Lung (tissue), 12 donors: ENCODE data around the gene INAFM2. TPM values are rescaled to one million over a fixed set of nuclear protein-coding genes. Genes with fewer than 3 reads are reported as not detected.
A peak's percentile ranks its signal among the peaks of the same experiment; 100 is the strongest.

Source experiments
- ATAC-seq: fragments of 200-7000 bp; cut with Tn5 transposase; one replicate; pipeline ENCODE4 v1.9.1; 2020; ENCODE audit warnings: moderate number of reproducible peaks; ENCODE audit not compliant: insufficient read depth, low FRiP score
- DNase-seq, 3 donors: peaks; one replicate each; pipeline ENCODE4 v3.0.0-alpha.2; 2013 to 2017
- H3K27ac ChIP-seq, 2 donors: one replicate each; pipeline ENCODE4 v1.5.1; 2013; ENCODE audit warnings: mild to moderate bottlenecking in 2 of 2, moderate library complexity in 2 of 2, control low read depth in 1 of 2, inconsistent platforms in 1 of 2, low read depth in 1 of 2, low read length in 1 of 2
- H3K27me3 ChIP-seq, 3 donors: one replicate each; pipeline ENCODE4 v1.5.1; 2013; ENCODE audit warnings: low read length in 2 of 3; ENCODE audit not compliant: control insufficient read depth in 3 of 3, insufficient read depth in 3 of 3
- H3K36me3 ChIP-seq, 4 donors: one replicate each; pipeline ENCODE4 v1.5.1; 2013; ENCODE audit warnings: low read length in 4 of 4, mild to moderate bottlenecking in 1 of 4, moderate library complexity in 1 of 4; ENCODE audit not compliant: control insufficient read depth in 4 of 4, insufficient read depth in 4 of 4
- H3K4me1 ChIP-seq, 5 donors: one replicate each; pipeline ENCODE4 v1.5.1; 2013; ENCODE audit warnings: low read length in 5 of 5, mild to moderate bottlenecking in 2 of 5, moderate library complexity in 1 of 5; ENCODE audit not compliant: control insufficient read depth in 5 of 5, insufficient read depth in 5 of 5
- H3K4me3 ChIP-seq: one replicate; pipeline ENCODE4 v1.5.1; 2013; ENCODE audit warnings: mild to moderate bottlenecking, control low read depth, moderate library complexity
- H3K9ac ChIP-seq, 2 donors: one replicate each; pipeline ENCODE4 v1.5.1; 2013; ENCODE audit warnings: low read length in 2 of 2, control low read depth in 1 of 2; ENCODE audit not compliant: insufficient read depth in 1 of 2
- H3K9me3 ChIP-seq, 4 donors: one replicate each; pipeline ENCODE4 v1.5.1; 2013; ENCODE audit warnings: low read length in 3 of 4, mild to moderate bottlenecking in 1 of 4, moderate library complexity in 1 of 4; ENCODE audit not compliant: control insufficient read depth in 4 of 4, insufficient read depth in 3 of 4
- whole genome bisulfite sequencing, 2 donors: extraction: QIAGEN DNeasy Blood & Tissue Kit; methylation state at CpG; one replicate each; pipeline ENCODE4 v1.1.7; 2013; 5-methylcytosine and 5-hydroxymethylcytosine counted together
- polyA plus RNA-seq, 2 donors: library from polyadenylated mRNA; stranded (reverse); fragments of 200-250 nt; gene quantifications; one replicate each; pipeline ENCODE4 v1.2.1, GENCODE V29; 2013
- total RNA-seq, 2 donors: library from RNA; depleted of rRNA in 1 of 2; stranded (reverse); fragments of >200 nt in 1 of 2; gene quantifications; one replicate each; pipeline ENCODE4 v1.2.1, GENCODE V29; 2014 to 2021
- TF ChIP-seq, protein P1 (sequence below): IDR thresholded peaks from 2 replicates; pipeline ENCODE4 v1.5.1; 2012; ENCODE audit warnings: mild to moderate bottlenecking; ENCODE audit errors: control extremely low read depth, extremely low read depth
- donor health status: control.
- donor health status: control.
- donor health status: Bipolar disorder and iron deficiency.
- donor health status: healthy.
- donor health status: DM: yes; HTN: yes; CAD: no.

Gene INAFM2
- total and polyA plus RNA-seq, 4 donors, result 12.8 to 31.1 (median 19.0) TPM

- Histone ChIP-seq H3K27me3 (no peaks in the 10 kb centered on the region), H3K4me1 (peaks cover 30 to 53% (median 35%) of the 10 kb centered on the region in 5 donors), H3K9me3 (no peaks in the 10 kb centered on the region), H3K27ac (peak overlapping the region; percentile 64 to 68), H3K9ac (peak overlapping the region in 1 of 2 donors; percentile 24), H3K36me3 (peaks cover 0 to 5% (median 0%) of the 10 kb centered on the region in 4 donors), H3K4me3 (no peak overlapping the region)
- no peak for ATAC-seq
- no peak for DNase-seq
- 80 to 92% methylated on average over 7 of the region's 7 CpGs for WGBS, 2 donors
- TF ChIP-seq, protein P1, sequence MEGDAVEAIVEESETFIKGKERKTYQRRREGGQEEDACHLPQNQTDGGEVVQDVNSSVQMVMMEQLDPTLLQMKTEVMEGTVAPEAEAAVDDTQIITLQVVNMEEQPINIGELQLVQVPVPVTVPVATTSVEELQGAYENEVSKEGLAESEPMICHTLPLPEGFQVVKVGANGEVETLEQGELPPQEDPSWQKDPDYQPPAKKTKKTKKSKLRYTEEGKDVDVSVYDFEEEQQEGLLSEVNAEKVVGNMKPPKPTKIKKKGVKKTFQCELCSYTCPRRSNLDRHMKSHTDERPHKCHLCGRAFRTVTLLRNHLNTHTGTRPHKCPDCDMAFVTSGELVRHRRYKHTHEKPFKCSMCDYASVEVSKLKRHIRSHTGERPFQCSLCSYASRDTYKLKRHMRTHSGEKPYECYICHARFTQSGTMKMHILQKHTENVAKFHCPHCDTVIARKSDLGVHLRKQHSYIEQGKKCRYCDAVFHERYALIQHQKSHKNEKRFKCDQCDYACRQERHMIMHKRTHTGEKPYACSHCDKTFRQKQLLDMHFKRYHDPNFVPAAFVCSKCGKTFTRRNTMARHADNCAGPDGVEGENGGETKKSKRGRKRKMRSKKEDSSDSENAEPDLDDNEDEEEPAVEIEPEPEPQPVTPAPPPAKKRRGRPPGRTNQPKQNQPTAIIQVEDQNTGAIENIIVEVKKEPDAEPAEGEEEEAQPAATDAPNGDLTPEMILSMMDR, result no peak
Observed at GRCh38 chr15:40329804-40330203, 6.3 kb downstream of the INAFM2 start.

DNA sequence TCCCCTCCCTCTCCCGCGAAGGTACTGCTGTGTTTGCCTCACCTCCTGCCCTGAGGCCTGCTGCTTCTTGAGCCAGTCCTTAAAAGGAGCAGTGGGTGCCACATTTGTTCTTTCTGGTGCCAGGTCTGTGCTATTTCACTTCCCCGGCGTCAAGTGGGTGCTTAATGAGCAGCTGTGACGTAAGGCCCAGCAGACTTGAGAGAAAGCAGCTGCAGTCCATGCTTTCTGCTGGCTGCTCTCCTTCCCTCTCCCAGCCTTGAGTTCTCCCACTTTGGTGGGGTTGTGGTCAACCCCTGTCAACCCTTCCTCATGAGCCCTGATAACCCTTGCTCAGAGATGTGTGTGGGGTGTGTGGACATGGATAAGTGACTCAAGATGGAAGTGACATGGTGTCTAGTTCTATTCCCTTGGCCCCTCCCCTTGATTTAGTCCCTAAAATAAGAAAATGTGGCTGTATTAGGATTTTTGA is 6.9 kb downstream of the INAFM2 start:
- peak overlapping the region in 1 of 2 donors; percentile 24 for H3K9ac ChIP-seq
- peaks cover 0 to 5% (median 2%) of the 10 kb centered on the region in 4 donors for H3K36me3 ChIP-seq
- TF ChIP-seq, protein P1, result no peak
- H3K9me3 ChIP-seq, result no peaks in the 10 kb centered on the region
- H3K4me1 ChIP-seq, result peaks cover 25 to 52% (median 41%) of the 10 kb centered on the region in 5 donors
- 47% methylated on average over 5 of the region's 5 CpGs for WGBS, 2 donors
- no peak overlapping the region for H3K4me3 ChIP-seq
- no peaks in the 10 kb centered on the region for H3K27me3 ChIP-seq
- DNase-seq (peak; percentile 82 to 92 (median 88)), ATAC-seq (peak; percentile 71)
- H3K27ac ChIP-seq, result peak overlapping the region; percentile 64 to 76

- Histone ChIP-seq H3K9me3 (no peaks in the 10 kb centered on the region), H3K4me3 (no peak overlapping the region), H3K36me3 (peaks cover 0 to 10% (median 3%) of the 10 kb centered on the region in 4 donors), H3K27me3 (no peaks in the 10 kb centered on the region), H3K9ac (no peak overlapping the region), H3K27ac (peak overlapping the region; percentile 64 to 76), H3K4me1 (peaks cover 21 to 53% (median 43%) of the 10 kb centered on the region in 5 donors)
- WGBS, 2 donors, result 93% methylated on average over 7 of the region's 7 CpGs
- TF ChIP-seq, protein P1, result no peak
- DNase-seq, result no peak
- no peak for ATAC-seq
Observed at GRCh38 chr15:40331026-40331425, 7.5 kb downstream of the INAFM2 start.

DNA sequence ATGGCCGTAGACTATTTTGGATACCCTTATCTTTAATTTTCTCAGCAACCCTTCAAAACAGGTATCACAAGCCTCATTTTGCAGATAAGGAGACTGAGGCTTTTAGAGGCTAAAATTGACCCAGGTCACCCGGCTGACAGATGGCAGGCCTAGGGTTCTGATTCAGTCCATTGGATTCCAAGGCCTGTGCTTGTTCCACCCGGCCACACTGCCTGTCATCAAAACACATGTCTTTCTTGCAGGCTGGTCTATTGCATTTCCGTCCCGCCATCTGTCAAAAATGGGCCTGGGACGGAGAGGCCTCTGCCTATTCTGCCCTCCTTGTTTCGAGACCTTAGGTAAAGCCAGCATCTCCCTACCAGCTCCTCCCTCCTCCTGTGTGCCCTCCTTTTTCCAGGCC is 8.1 kb downstream of the INAFM2 start:
- Histone ChIP-seq H3K9ac (no peak overlapping the region), H3K9me3 (no peaks in the 10 kb centered on the region), H3K36me3 (peaks cover 0 to 15% (median 2%) of the 10 kb centered on the region in 4 donors), H3K27me3 (no peaks in the 10 kb centered on the region), H3K4me3 (no peak overlapping the region), H3K27ac (peak overlapping the region in 1 of 2 donors; percentile 58), H3K4me1 (peaks cover 21 to 57% (median 43%) of the 10 kb centered on the region in 5 donors)
- TF ChIP-seq, protein P1, result no peak
- ATAC-seq (no peak), DNase-seq (no peak)
- WGBS, 2 donors, result 96% methylated on average over 7 of the region's 7 CpGs
